Right atrium auricular region (tissue), 2 donors: ENCODE measurements around the gene PRDM16. TPM values are rescaled to one million over a fixed set of nuclear protein-coding genes. Genes with fewer than 3 reads are reported as not detected.

ENCODE experiments used
- DNase-seq: peaks from one replicate; pipeline ENCODE4 v3.0.0-alpha.2; 2019; ENCODE audit warnings: low spot score
- H3K27ac ChIP-seq, 2 donors: fragments of 200-600 bp; sonication (generic); 1 replicate in 1 of 2; 2 replicates in 1 of 2; pipeline ENCODE4 v1.5.1; 2016 to 2019
- H3K27me3 ChIP-seq, 2 donors: fragments of 200-600 bp; sonication (generic); one replicate each; pipeline versions ENCODE4 v1.5.1 to v1.6.0; 2017 to 2019
- H3K36me3 ChIP-seq: fragments of 200-600 bp; sonication (generic); one replicate; pipeline ENCODE4 v1.5.1; 2016
- H3K4me1 ChIP-seq, 2 donors: fragments of 200-600 bp; sonication (generic); one replicate each; pipeline versions ENCODE4 v1.5.1 to v1.6.0; 2017 to 2019
- H3K4me3 ChIP-seq, 2 donors: fragments of 200-600 bp; sonication (generic); 1 replicate in 1 of 2; 2 replicates in 1 of 2; pipeline ENCODE4 v1.5.1; 2017 to 2019; ENCODE audit warnings: mild to moderate bottlenecking in 1 of 2, moderate library complexity in 1 of 2
- H3K9me3 ChIP-seq, 2 donors: fragments of 200-600 bp; sonication (generic); one replicate each; pipeline ENCODE4 v1.5.1; 2019
- total RNA-seq, 2 donors: library from RNA; depleted of rRNA; stranded (reverse); fragments of >200 nt; gene quantifications; one replicate each; pipeline ENCODE4 v1.1.0, GENCODE V29; 2016
- TF ChIP-seq, protein P1 (sequence below), 2 donors: fragments of 200-600 bp; sonication (generic); IDR thresholded peaks; one replicate each; pipeline ENCODE4 v1.5.1; 2019; ENCODE audit warnings: antibody characterized with exemption in 2 of 2

PRDM16 gene
- total RNA-seq, 2 donors from 2014 or later = 0.22 to 3.3 TPM

DNA sequence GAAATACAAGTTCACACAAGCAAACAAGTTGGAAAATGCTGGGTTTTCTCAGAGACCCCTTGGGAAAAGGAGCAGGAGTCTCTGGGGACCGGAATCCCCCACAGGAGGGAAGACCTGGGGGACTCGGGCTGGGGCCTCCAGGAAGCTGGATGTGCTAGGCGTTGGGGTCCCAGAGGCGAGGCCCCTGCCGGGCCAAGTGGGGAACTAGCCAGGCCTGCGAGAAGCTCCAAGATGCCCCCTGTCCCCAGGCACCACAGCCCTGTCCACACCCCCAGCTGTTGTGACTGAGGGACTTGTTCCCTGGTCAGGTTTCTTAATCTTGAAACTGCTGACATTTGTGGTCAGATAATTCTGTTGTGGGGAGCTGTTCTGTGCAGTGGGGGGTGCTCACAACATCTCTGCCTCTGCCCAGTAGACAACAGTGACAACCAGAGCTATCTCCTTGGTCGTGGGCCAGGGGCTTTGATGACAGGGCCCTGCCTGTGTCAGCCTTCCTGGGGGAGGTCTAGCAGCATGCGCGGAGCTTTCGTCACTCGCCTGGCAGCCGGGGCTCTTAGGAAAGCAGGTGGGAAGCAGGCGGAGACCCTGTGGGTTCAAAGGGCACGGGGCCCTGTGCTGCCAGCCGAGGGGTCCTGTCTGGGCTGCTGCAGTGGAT is 259.1 kb downstream of the PRDM16 start:
- DNase-seq = no peak
- no peak overlapping the region for H3K4me3 ChIP-seq
- no peaks in the 10 kb centered on the region for H3K36me3 ChIP-seq
- no peaks in the 10 kb centered on the region for H3K9me3 ChIP-seq
- peaks cover 0 to 16% of the 10 kb centered on the region in 2 donors for H3K4me1 ChIP-seq
- no peaks in the 10 kb centered on the region for H3K27me3 ChIP-seq
- H3K27ac ChIP-seq = no peak overlapping the region
- TF ChIP-seq, protein P1, sequence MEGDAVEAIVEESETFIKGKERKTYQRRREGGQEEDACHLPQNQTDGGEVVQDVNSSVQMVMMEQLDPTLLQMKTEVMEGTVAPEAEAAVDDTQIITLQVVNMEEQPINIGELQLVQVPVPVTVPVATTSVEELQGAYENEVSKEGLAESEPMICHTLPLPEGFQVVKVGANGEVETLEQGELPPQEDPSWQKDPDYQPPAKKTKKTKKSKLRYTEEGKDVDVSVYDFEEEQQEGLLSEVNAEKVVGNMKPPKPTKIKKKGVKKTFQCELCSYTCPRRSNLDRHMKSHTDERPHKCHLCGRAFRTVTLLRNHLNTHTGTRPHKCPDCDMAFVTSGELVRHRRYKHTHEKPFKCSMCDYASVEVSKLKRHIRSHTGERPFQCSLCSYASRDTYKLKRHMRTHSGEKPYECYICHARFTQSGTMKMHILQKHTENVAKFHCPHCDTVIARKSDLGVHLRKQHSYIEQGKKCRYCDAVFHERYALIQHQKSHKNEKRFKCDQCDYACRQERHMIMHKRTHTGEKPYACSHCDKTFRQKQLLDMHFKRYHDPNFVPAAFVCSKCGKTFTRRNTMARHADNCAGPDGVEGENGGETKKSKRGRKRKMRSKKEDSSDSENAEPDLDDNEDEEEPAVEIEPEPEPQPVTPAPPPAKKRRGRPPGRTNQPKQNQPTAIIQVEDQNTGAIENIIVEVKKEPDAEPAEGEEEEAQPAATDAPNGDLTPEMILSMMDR (IDR thresholded peaks at IDR 0.05) = no peak

DNA sequence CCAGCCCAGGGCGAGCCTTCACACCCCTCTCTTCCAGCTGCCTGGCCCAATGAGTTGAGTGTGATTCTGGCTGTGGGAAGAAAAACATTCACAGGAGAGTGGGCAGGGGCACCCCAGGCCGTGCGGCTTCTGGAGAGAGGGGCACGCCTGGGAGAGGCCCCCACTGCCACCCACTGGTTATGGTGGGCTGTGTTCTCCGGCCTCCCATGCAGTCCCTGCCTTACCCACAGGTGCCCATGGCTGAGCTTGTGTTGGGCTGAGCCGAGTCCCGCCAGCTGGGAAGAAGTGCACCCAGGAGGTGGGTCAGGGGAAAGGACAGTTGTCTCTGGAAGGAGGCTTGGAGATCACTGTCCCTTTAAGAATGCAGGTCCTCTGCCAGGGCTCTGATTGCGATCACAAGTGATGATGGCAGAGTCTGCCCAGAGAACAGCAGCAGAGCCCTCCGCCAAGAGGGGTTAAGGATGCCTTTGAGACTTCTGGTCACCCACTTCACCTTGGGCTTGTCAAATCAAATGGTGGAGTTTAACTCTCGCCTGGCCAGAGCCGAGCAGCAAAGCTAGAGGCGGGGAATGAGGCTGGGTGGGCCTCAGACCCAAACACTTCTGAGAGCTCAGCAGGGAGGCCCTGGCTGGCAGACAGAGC is 260.8 kb downstream of the PRDM16 start:
- TF ChIP-seq, protein P1 (IDR thresholded peaks at IDR 0.05) = no peak
- no peak overlapping the region for H3K27ac ChIP-seq
- H3K4me3 ChIP-seq = no peak overlapping the region
- H3K9me3 ChIP-seq = no peaks in the 10 kb centered on the region
- no peaks in the 10 kb centered on the region for H3K36me3 ChIP-seq
- DNase-seq = no peak
- no peaks in the 10 kb centered on the region for H3K27me3 ChIP-seq
- H3K4me1 ChIP-seq = peaks cover 0 to 4% of the 10 kb centered on the region in 2 donors

DNA sequence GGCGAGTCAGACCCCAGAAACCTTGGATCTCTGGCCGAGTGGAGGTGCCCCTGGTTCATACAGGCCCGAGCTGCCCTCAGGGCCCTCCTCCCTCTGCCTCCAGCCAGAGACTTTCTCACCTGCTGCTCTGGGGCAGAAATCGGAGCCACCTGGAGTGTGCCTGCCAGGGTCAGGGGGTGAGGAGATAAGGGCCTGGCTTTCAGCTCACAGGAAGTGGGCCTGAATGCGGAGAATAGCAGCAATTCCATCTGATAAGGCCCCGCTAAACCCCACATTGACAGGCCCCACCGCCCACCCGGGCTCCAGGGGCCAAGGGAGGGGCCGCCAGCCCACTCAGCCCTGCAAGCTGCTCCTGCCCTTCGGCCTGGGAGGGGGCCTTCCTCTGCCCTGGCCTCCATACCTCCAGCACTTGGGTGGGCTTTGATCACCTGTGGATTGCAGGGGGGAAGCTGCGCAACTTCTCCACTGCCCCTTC is 261.8 kb downstream of the PRDM16 start:
- TF ChIP-seq, protein P1 (IDR thresholded peaks at IDR 0.05) = no peak
- Histone ChIP-seq H3K27ac (no peak overlapping the region), H3K36me3 (no peaks in the 10 kb centered on the region), H3K9me3 (no peaks in the 10 kb centered on the region), H3K4me3 (no peak overlapping the region), H3K4me1 (peaks cover 0 to 4% of the 10 kb centered on the region in 2 donors), H3K27me3 (no peaks in the 10 kb centered on the region)
- no peak for DNase-seq

DNA sequence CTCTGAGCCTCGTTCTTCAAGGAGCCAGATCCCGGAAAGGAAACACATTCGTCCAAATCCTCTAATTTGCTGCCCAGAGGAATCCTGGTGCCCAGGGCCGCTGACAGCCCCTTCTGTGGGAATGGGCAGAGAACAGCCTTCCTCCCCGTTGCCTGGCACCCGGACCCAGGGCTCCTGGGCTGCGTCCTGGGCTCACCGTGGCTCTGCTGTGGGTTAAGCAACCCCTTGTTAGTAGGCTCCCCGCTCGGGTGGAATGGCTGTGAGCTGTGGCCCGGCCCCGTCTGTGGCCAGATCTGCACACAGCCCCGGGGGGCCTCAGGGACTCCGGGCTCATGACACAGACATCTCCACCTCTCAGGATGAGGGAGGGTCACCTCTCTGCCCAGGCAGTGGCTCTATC is 262.6 kb downstream of the PRDM16 start:
- no peaks in the 10 kb centered on the region for H3K9me3 ChIP-seq
- DNase-seq = no peak
- H3K4me1 ChIP-seq = peaks cover 0 to 4% of the 10 kb centered on the region in 2 donors
- no peaks in the 10 kb centered on the region for H3K27me3 ChIP-seq
- H3K36me3 ChIP-seq = no peaks in the 10 kb centered on the region
- TF ChIP-seq, protein P1 (IDR thresholded peaks at IDR 0.05) = no peak
- H3K27ac ChIP-seq = no peak overlapping the region
- no peak overlapping the region for H3K4me3 ChIP-seq

DNA sequence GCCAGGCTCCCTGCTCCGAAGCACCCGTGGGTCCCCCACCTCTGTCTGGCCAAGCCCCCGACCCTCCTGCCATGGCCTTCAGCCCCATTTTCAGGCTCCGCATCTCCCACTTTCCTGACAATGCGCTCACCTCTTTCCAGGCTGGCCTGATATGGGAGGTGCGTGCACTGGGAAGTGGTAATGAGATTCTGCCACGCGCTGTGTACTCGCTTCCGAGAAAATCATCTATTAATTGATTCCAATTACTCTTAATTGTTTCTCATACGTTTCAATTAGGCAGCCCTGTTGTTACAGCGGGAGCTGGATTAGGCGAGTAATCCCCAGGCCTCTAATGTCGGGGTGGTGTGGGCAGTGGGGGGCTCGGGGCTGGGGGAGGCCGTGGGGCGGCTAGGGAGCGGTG is 263.0 kb downstream of the PRDM16 start:
- TF ChIP-seq, protein P1 (IDR thresholded peaks at IDR 0.05) = no peak
- peaks cover 0 to 4% of the 10 kb centered on the region in 2 donors for H3K4me1 ChIP-seq
- no peak for DNase-seq
- no peak overlapping the region for H3K4me3 ChIP-seq
- no peaks in the 10 kb centered on the region for H3K9me3 ChIP-seq
- no peak overlapping the region for H3K27ac ChIP-seq
- no peaks in the 10 kb centered on the region for H3K27me3 ChIP-seq
- no peaks in the 10 kb centered on the region for H3K36me3 ChIP-seq
